Cardiac muscle cell (in vitro differentiated cells and primary cell): ENCODE measurements around the gene ADH5. TPM values are rescaled to one million over a fixed set of nuclear protein-coding genes. Genes with fewer than 3 reads are reported as not detected.
A peak's percentile ranks its signal among the peaks of the same experiment; 100 is the strongest.

Experiments
- DNase-seq, 2 donors: peaks; one replicate each; pipeline versions ENCODE4 v3.0.0 to v3.0.0-alpha.2; 2010 to 2017; ENCODE audit warnings: low read depth in 1 of 2, low spot score in 1 of 2
- H3K27ac ChIP-seq: fragments of 200-600 bp; sonication (generic); 2 replicates; pipeline ENCODE4 v1.5.1; 2016
- H3K27me3 ChIP-seq: fragments of 200-600 bp; sonication (generic); 2 replicates; pipeline ENCODE4 v1.6.0; 2016; ENCODE audit warnings: control low read depth
- H3K36me3 ChIP-seq: fragments of 200-600 bp; sonication (generic); 2 replicates; pipeline ENCODE4 v1.5.1; 2016; ENCODE audit warnings: control low read depth
- H3K4me1 ChIP-seq: fragments of 200-600 bp; sonication (generic); 2 replicates; pipeline ENCODE4 v1.8.1; 2017; ENCODE audit warnings: low read depth, mild to moderate bottlenecking, mixed run types
- H3K4me3 ChIP-seq: fragments of 200-600 bp; sonication (generic); 2 replicates; pipeline ENCODE4 v1.5.1; 2016; ENCODE audit warnings: mild to moderate bottlenecking
- H3K9me3 ChIP-seq: fragments of 200-600 bp; sonication (generic); 2 replicates; pipeline ENCODE4 v1.5.1; 2017; ENCODE audit warnings: low read depth, mild to moderate bottlenecking, control low read depth
- polyA plus RNA-seq: library from polyadenylated mRNA; unstranded; fragments of >200 nt; fragmentation: Nextera tagmentation; extraction: Ambion mirVana; gene quantifications from 2 replicates; pipeline ENCODE4 v1.2.1, GENCODE V29; 2016
- total RNA-seq: library from RNA; depleted of rRNA; stranded (reverse); fragments of >200 nt; gene quantifications from 2 replicates; pipeline ENCODE4 v1.2.3, GENCODE V29; 2016
- TF ChIP-seq, protein P1 (sequence below): IDR thresholded peaks from 2 replicates; pipeline ENCODE4 v1.5.1; 2012; ENCODE audit warnings: low read depth, mild to moderate bottlenecking, low read length

ADH5 gene
- total RNA-seq (148 TPM in 2 replicates), polyA plus RNA-seq (177 and 199 TPM in 2 replicates)

DNA sequence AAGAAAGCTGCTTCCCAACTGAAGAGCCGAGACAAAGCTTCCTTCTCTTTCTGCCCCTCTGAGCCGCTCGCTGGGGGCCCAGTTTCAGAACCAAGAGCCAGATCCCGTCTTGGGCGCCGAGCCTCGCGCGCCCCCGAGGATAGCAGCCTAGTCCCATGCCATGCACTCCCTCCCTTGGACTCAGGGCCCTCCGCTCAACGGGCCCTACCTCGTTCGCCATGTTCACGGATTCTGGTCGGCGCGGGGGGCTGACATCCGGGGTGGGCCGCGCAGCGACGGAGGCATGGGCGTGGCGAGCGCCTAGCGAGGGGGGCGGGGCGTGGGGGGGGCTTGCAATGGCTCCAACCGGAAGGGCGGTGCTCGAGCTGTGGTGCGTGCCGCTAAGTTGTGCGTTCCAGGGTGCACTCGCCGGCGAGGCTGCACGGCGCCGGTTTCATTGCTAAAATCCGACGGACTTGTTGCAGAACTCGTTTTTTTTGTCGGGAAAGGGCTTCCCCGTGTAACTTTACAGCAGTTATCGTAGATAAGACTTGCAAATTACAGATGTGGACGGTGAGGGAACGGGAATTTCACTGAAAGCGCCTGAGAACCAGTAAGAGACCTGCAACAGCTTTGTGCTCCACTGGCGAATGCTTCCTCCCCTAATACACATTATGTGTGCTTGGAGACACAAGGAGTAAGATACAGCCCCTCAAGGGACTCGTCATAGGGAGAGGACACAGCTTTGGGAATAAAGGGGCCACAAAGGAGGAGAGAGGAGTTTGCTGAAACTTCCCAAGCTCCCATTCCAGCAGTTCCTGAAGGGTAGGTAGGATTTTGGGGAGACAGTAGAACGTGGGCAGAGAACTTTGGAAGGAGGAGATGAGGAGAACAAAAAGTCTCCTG, at the start of gene ADH5:
Gene ADH5, minus strand, starts transcription at position 308 of the 885 bp plus-strand sequence. Its CDS starts 88 bp downstream, at position 220.
- peak; percentile 92 for DNase-seq
- peaks cover 18% of the 10 kb centered on the region for H3K4me1 ChIP-seq
- TF ChIP-seq, protein P1, sequence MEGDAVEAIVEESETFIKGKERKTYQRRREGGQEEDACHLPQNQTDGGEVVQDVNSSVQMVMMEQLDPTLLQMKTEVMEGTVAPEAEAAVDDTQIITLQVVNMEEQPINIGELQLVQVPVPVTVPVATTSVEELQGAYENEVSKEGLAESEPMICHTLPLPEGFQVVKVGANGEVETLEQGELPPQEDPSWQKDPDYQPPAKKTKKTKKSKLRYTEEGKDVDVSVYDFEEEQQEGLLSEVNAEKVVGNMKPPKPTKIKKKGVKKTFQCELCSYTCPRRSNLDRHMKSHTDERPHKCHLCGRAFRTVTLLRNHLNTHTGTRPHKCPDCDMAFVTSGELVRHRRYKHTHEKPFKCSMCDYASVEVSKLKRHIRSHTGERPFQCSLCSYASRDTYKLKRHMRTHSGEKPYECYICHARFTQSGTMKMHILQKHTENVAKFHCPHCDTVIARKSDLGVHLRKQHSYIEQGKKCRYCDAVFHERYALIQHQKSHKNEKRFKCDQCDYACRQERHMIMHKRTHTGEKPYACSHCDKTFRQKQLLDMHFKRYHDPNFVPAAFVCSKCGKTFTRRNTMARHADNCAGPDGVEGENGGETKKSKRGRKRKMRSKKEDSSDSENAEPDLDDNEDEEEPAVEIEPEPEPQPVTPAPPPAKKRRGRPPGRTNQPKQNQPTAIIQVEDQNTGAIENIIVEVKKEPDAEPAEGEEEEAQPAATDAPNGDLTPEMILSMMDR, result no peak
- H3K36me3 ChIP-seq, result peaks cover 11% of the 10 kb centered on the region
- no peaks in the 10 kb centered on the region for H3K27me3 ChIP-seq
- H3K9me3 ChIP-seq, result no peaks in the 10 kb centered on the region
- H3K4me3 ChIP-seq, result peak within 1 kb of the TSS; percentile 94
- H3K27ac ChIP-seq, result peak within 1 kb of the TSS; percentile 93

DNA sequence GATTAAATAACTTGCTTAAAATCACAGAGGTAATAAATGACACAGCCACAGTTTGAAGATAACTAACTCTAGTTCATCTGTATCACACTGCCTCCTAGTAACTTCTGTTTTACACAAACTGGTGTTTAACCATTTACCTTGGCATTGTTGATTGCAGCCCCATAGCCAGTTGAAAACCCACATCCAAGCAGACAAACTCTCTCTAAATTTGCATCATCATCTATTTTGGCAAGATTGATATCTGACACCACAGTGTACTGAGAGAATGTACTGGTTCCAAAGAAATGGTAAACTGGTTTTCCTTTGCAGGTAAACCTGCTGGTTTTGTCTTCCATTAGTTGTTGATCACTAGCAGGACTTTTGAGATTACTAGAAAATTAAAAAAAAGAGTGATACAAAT, 47.7 kb upstream of the ADH5 start:
- TF ChIP-seq, protein P1, result no peak

DNA sequence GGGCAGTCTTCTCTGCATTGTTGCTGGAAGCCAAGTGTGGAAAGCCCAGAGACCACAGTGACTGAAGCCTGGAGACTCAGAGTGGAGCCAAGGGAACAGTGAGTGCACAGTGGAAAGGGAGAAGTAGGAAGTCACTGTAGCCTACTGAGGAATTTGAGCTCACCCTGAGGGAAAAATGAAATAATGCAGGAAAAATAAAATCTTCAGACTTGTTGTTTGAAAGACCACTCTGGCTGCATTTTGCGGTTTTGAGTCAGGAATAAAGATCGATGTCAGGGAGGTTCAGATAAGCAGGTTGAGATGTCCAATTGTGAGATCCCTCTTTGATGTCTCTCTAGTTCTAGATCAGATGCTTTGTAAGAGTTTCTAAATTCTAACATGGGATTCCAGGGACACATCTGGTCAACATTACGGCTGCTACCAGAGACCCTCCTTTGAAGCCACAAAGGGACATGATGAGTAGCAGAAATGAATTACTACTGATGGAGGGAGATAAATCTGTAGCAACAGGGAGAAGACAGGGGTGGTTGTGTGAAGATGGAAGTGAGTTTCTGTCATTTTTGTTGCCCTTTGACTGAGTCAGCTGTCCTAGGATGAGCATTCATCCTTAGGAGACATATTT, 47.1 kb upstream of the ADH5 start:
- DNase-seq, result peak in 1 of 2 donors; percentile 7
- Histone ChIP-seq H3K27ac (no peak overlapping the region), H3K27me3 (no peaks in the 10 kb centered on the region), H3K4me1 (no peaks in the 10 kb centered on the region), H3K4me3 (no peak overlapping the region), H3K36me3 (no peaks in the 10 kb centered on the region), H3K9me3 (no peaks in the 10 kb centered on the region)
- TF ChIP-seq, protein P1, result no peak

More for the DNA sequence above, 47.7 kb upstream of the ADH5 start:
- no peak overlapping the region for H3K4me3 ChIP-seq
- H3K4me1 ChIP-seq, result no peaks in the 10 kb centered on the region
- no peaks in the 10 kb centered on the region for H3K36me3 ChIP-seq
- H3K27me3 ChIP-seq, result no peaks in the 10 kb centered on the region
- H3K27ac ChIP-seq, result no peak overlapping the region
- no peaks in the 10 kb centered on the region for H3K9me3 ChIP-seq
- no peak for DNase-seq

DNA sequence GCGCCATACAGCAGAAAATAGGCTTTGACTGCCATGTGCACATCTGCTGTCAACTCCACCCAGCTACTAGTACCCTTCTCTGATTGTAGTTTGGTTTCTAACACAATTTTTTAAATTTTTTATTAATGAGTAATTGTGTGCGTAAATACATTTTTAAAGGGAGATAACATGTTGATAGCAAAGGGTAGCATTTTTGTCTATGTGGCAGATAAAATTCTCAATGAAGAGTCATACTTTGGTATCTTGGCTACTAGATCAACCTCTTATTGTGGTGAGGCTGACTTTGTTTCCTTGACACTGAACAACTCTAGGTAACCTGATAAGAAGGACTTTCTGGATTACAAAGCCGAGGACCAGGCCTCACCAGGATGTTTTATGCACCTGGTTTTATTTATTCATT, 46.0 kb upstream of the ADH5 start:
- DNase-seq, result peak in 1 of 2 donors; percentile 47
- H3K27me3 ChIP-seq, result no peaks in the 10 kb centered on the region
- no peak overlapping the region for H3K27ac ChIP-seq
- no peak overlapping the region for H3K4me3 ChIP-seq
- H3K9me3 ChIP-seq, result no peaks in the 10 kb centered on the region
- TF ChIP-seq, protein P1, result no peak
- H3K36me3 ChIP-seq, result no peaks in the 10 kb centered on the region
- H3K4me1 ChIP-seq, result no peaks in the 10 kb centered on the region

DNA sequence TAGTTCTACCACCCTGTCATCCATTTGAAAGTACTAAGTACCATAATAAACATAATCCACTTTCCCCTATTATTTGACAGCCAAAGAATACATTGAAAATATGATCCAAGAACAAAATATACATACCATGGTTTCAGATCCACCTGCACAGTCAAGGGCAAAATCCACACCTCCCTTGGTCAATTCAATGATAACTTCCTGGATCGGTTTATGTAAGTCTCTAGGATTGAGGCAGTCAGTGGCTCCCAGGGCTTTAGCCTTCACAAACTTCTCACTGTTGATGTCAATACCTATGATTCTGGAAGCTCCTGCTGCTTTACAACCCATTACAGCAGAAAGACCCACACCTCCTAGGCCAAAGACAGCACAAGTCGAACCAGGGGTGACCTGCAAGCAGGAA, 42.8 kb upstream of the ADH5 start:
- no peaks in the 10 kb centered on the region for H3K4me1 ChIP-seq
- TF ChIP-seq, protein P1, result no peak
- no peaks in the 10 kb centered on the region for H3K36me3 ChIP-seq
- no peak overlapping the region for H3K4me3 ChIP-seq
- H3K9me3 ChIP-seq, result no peaks in the 10 kb centered on the region
- no peak overlapping the region for H3K27ac ChIP-seq
- H3K27me3 ChIP-seq, result no peaks in the 10 kb centered on the region
- DNase-seq, result no peak
